HG03103 (cell line): ENCODE results near the gene DHX30.
"Not testable (repeated sequence)": the region's sequence is repeated elsewhere in the genome, so short reads cannot be mapped to it uniquely, and the experiment has no call there.

ENCODE experiments used
- ATAC-seq: cut with Tn5 transposase; IDR thresholded peaks from one replicate; pipeline ENCODE4 v1.9.1; 2021; ENCODE audit warnings: low read depth; ENCODE audit not compliant: unreplicated experiment

The DHX30 gene

DNA sequence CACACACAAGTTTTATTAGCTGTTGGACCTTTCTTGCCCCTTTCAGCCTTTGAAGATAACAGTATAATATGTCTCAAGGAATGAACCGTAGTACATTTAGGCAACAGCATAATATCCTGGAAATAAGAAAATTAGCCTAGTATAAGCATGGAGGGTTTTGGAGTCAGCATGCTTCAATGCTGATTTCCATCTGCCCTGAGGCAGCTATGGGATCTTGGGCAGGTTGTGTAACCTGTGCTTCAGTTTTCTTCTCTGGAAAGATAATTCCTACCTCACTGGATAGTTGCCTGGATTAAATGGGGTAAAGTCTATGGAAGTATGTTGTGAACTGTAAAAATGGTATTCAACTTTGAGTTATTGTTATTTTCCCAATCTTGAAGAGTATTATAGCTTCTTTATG, 1.6 kb downstream of the DHX30 start:
- ATAC-seq = no peak

- no peak for ATAC-seq
These were observed 10.7 kb downstream of the DHX30 start for GRCh38 chr3:47813551-47814177.

DNA sequence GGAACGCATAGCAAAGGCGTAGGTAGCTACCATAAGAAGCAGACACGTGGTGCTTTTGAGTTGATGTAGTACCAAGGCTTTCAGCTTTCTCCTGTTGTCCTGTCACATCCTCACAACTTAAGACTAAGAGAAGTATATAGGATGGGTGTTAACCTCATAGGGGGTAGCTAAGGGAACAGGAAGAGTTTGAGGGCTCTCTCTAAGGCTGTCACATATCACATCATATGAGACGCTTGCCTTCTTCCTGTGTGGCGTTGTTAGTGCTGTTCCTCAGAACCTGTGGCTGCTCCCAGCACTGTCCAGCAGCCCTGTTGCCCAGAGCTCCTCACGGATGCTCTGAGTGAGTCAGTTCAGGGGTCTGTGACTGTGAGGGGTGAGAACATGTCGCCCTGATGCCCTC, 14.7 kb downstream of the DHX30 start:
- no peak for ATAC-seq

DNA sequence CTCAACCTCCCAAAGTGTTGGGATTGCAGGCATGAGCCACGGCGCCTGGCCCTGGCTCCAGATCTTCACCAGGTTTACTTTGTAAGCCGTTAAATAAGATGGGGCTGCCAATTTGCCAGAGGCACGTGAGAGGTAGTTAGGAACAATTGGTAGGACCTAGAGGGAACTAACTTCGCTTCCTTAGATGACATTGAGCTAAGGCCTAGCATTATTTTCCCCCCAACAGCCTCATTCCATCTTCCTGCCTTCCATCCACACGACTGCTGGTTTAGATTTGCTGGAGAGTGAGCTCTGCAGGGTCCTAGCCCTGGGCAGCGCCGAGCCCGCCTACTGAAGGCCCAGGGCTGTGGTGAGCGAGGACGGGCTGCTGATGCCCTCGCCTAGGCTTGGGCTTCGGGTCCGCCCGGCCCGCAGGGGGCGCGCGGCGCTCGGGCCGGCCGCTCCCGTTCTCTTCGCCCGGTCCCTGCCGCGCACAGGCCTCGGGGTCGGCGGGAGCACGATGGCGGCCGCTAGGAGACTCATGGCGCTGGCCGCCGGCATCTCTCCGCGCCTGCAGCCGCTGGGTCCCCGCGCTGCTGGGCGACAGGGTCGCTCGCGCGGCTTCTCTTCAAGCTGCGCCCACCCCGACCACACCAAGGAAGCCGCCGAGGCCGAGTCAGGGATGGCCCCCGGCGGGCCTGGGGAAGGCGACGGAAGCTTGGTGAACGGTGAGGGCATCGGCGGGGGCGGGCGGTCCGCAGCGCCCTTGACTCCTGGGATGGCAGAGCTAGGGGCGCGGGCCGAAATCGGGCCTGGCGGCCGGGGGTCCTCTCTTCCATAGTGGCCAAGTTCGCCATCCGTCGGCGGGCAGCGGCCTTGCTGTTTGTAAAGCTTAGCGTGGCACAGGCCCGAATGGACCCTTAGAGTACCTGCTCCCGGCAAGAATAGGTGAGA, 21.9 kb downstream of the DHX30 start:
- peak; percentile 93 for ATAC-seq

DNA sequence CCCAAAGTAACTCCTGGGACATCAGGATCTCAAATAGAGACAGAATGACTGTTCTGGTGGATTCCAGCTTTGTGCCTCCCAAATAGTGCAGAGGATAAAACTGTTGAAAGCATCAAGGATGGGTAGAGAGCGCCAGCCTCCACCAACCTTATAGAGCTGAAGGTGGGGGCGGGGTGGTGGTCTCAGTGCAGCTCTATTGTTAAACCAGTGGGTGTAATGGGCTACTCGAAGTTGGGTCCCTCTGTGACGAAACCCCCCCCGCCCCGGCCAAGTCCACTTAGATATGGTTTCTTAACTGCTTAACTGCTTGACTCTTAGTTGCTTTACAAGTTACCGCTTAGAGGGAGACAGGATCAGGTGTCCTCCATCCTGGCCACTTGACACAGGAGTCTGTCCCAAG, 22.7 kb downstream of the DHX30 start:
- ATAC-seq = no peak

- ATAC-seq = not testable (repeated sequence)
These were observed 26.5 kb downstream of the DHX30 start for GRCh38 chr3:47829482-47829881.

- no peak for ATAC-seq
These were observed 34.0 kb downstream of the DHX30 start for GRCh38 chr3:47836986-47837385.

DNA sequence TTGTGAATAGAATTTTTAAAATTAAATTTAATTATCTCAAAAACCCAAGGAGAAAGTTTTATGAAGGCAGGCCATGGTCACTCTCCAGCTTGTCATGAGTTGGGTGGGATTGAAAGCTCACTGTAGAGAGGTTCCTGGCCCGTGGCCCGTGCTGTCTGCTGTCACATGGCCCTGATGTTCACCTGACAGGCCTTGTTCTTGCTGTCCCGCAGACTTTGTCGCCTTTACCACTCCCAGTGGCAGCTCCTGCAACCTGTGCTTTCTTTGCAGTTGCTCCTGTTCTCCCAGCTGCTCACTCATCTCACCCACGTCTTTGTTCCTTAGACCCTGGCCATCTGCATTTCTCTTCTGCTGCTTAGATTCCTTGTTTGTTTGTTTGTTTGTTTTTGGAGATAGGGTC, 35.6 kb downstream of the DHX30 start:
- ATAC-seq = no peak

- ATAC-seq = no peak
These were observed 38.9 kb downstream of the DHX30 start for GRCh38 chr3:47841786-47842349.

- ATAC-seq = no peak
These were observed 43.4 kb downstream of the DHX30 start for GRCh38 chr3:47846186-47846879.

DNA sequence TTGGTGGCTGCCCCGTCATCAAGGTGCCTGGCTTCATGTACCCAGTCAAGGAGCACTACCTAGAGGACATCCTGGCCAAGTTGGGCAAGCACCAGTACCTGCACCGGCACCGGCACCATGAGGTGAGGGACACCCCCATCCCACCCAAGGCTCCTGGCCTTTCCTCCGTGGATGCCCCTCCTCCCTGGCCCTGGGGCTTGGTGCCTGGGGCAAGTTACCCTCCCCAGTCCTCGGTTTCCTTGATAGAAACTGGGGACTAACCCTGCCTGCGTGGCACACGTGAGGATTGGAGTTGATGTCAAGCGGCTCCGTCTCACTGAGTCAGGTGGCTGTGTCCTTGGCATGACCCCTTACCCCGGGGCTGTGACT, 43.9 kb downstream of the DHX30 start:
- no peak for ATAC-seq

DNA sequence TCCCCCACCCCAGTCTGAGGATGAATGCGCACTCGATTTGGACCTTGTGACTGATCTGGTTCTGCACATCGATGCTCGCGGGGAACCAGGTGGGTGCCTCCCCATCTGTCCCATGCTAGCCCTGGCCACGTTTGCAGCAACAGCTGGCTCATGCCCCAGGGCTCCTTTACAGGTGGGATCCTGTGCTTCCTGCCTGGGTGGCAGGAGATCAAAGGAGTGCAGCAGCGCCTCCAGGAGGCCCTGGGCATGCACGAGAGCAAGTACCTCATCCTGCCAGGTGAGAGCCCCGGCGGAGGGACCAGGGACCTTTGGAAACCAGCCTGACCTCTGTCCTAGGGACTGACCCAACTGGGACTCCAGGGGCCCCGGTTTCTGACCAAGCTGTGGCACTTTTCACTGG, 44.3 kb downstream of the DHX30 start:
- no peak for ATAC-seq

GRCh38 chr3:47847801-47848518, 45.0 kb downstream of the DHX30 start:
- ATAC-seq = no peak

GRCh38 chr3:47848599-47849117, 45.7 kb downstream of the DHX30 start:
- no peak for ATAC-seq

GRCh38 chr3:47849186-47849698, 46.3 kb downstream of the DHX30 start:
- no peak for ATAC-seq

- no peak for ATAC-seq
These were observed 47.0 kb downstream of the DHX30 start for GRCh38 chr3:47849699-47850563.

- ATAC-seq = no peak
These were observed 47.8 kb downstream of the DHX30 start for GRCh38 chr3:47850564-47851410.

- no peak for ATAC-seq
These were observed 49.1 kb downstream of the DHX30 start for GRCh38 chr3:47851888-47852603.
